ENCODE data around the gene EPOP. TPM values are rescaled to one million over a fixed set of nuclear protein-coding genes. Genes with fewer than 3 reads are reported as not detected.
A peak's percentile ranks its signal among the peaks of the same experiment; 100 is the strongest.

Gene EPOP
- total RNA-seq, 2 experiments from 2014 or later, result 33.6 to 33.7 TPM

DNA sequence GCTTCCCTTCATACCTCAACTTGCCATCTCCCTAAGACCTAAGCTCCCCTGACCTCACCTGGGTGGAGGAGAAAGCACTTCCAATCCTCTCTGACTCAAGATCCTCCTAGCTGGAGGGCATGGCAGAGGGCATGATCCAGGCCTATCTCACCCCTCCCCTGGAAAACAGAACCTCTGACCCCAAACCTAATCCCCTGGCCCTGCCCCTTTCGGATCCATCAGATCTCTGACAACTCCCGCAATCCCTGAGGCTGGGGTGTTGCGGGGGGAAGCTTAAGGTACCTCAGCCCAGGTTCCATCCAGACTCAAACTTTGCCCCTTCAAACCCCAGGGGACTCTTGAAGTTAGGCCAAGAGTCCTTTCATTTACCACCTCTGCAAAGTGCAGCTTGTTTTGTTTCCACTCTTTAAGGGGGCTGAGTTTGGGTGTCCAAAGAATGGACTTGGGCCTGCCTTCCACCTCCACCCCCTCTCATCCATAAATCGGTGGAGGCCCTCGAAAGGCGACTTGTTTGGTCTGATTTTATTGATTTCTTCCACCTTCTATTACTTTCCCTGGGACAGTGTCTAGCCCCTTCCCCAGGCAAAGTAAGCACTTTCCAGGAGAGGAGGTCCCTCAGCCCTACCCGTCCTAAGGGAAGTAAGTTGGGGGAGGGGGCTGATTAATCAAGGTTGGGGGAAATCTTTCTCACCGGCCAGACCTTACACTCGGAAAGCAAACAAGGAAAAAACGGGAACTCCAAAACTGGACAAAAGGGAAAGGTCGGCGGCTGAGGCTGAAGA is 2.6 kb downstream of the EPOP start:
- no peak overlapping the region for H3K27ac Mint-ChIP-seq
- peaks cover 39% of the 10 kb centered on the region for H3K4me1 Mint-ChIP-seq

GRCh38 chr17:38669520-38669919 is 5.2 kb downstream of the EPOP start:
- H3K4me3 Mint-ChIP-seq, result no peak overlapping the region
- peaks cover 18% of the 10 kb centered on the region for H3K36me3 Mint-ChIP-seq
- H3K27ac Mint-ChIP-seq, result no peak overlapping the region
- DNase-seq, result no peak
- peaks cover 18% of the 10 kb centered on the region for H3K4me1 Mint-ChIP-seq
- no peaks in the 10 kb centered on the region for H3K9me3 Mint-ChIP-seq
- H3K27me3 Mint-ChIP-seq, result peaks cover 62% of the 10 kb centered on the region

More for the DNA sequence above, 2.6 kb downstream of the EPOP start:
- H3K4me3 Mint-ChIP-seq, result peak overlapping the region; percentile 75
- DNase-seq, result no peak
- H3K36me3 Mint-ChIP-seq, result peaks cover 18% of the 10 kb centered on the region
- peaks cover 53% of the 10 kb centered on the region for H3K27me3 Mint-ChIP-seq
- H3K9me3 Mint-ChIP-seq, result no peaks in the 10 kb centered on the region

GRCh38 chr17:38667787-38668122 is 7.0 kb downstream of the EPOP start:
- no peaks in the 10 kb centered on the region for H3K9me3 Mint-ChIP-seq
- H3K27me3 Mint-ChIP-seq, result peaks cover 66% of the 10 kb centered on the region
- no peak overlapping the region for H3K4me3 Mint-ChIP-seq
- H3K4me1 Mint-ChIP-seq, result peaks cover 15% of the 10 kb centered on the region
- no peak for DNase-seq
- H3K27ac Mint-ChIP-seq, result no peak overlapping the region
- peaks cover 14% of the 10 kb centered on the region for H3K36me3 Mint-ChIP-seq

DNA sequence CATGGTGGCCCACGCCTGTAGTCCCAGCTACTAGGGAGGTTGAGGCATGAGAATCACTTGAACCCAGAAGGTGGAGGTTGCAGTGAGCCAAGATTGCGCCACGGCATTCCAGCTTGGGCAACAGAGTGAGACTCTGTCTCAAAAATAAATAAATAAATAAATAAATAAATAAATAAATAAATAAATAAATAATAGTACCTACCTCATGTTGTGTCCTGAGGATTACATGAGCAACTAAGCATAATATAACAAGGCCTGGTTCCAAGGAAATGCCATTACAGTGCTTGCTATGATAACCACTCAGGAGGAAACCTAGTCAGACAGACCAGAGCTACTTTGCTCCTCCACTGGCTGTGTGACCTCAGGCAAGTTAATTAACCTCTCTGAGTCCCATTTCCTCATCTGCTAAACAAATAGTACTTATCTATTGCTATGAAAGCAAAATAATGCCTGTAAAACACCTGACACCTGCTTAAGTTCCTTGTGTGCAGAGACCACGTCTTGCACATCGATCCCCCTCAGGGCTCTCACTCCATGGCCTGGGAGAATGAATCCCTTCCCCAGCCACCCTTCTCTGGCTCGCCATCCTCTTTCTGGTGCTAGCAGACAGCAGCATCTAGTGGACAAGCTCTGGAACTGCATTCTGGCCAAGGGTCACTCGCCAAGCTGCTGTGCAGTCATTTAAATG is 7.5 kb downstream of the EPOP start:
- Mint-ChIP-seq H3K9me3 (no peaks in the 10 kb centered on the region), H3K27ac (no peak overlapping the region), H3K27me3 (peaks cover 63% of the 10 kb centered on the region), H3K36me3 (peaks cover 9% of the 10 kb centered on the region), H3K4me1 (peaks cover 12% of the 10 kb centered on the region), H3K4me3 (no peak overlapping the region)
- peak; percentile 58 for DNase-seq

DNA sequence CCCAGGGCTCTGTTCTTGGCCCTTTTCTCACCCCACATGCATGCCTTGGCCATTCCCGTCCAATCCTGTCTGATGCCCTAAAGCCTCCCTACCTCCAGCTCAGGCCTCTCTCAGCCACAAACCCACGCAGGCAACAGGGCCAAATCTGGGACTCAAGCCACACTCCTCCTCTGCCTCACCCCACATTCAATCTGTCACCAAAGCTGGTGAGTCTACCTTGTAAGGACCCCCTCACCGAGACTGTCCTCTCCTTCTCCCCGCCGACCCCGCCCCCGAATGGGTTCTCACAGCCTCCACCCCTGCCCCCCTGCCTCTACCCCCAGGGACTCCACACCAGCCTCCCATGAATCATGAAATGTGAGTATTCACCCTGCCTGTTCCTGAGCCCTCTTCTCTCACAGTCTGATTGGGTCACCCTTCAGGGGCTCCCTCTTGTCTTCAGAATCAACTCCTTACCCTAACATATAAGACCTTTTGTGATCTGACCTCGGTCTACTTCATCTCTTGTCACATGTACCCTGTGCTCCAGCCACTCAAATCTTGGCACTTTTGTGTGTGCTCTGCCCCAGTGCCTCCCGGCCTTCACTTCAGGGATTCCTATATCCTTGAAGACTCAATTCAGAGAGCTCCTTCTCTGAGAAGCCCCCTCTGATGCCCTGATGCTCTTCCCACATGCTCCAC is 10.7 kb downstream of the EPOP start:
- Mint-ChIP-seq H3K9me3 (no peaks in the 10 kb centered on the region), H3K4me3 (no peak overlapping the region), H3K36me3 (no peaks in the 10 kb centered on the region), H3K4me1 (no peaks in the 10 kb centered on the region), H3K27me3 (peaks cover 34% of the 10 kb centered on the region), H3K27ac (no peak overlapping the region)
- no peak for DNase-seq

DNA sequence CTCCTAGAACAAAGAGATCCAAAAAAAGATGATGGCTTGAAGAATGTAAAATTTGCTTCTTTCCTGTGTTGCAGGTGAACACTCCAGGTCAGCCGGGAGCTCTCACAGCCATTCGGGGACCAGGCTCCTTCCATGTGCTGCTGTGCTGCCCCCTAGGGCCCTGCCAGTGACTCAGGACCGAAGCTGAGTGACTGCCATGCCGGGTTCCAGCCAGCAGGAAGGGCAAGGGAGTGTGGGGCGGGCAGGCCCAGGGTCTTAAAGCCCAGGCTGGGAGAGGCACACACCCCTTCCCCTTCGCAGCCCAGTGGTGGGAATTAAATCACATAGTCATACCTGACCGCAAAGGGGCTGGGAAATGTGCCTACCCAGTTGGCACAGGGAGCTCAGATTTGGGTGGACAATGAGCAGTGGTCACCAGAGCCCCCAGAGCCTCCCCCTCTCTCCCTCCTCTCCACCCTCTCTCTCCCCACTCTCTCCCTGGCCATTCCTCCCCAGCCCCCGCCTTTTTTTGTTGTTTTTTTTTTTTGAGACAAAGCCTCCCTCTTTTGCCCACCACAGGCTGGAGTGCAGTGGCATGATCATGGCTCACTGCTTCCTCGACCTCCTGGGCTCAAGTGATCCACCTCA is 11.5 kb downstream of the EPOP start:
- Mint-ChIP-seq H3K4me3 (no peak overlapping the region), H3K27ac (no peak overlapping the region), H3K27me3 (peaks cover 32% of the 10 kb centered on the region), H3K36me3 (no peaks in the 10 kb centered on the region), H3K4me1 (peaks cover 6% of the 10 kb centered on the region), H3K9me3 (no peaks in the 10 kb centered on the region)
- peak; percentile 59 for DNase-seq

DNA sequence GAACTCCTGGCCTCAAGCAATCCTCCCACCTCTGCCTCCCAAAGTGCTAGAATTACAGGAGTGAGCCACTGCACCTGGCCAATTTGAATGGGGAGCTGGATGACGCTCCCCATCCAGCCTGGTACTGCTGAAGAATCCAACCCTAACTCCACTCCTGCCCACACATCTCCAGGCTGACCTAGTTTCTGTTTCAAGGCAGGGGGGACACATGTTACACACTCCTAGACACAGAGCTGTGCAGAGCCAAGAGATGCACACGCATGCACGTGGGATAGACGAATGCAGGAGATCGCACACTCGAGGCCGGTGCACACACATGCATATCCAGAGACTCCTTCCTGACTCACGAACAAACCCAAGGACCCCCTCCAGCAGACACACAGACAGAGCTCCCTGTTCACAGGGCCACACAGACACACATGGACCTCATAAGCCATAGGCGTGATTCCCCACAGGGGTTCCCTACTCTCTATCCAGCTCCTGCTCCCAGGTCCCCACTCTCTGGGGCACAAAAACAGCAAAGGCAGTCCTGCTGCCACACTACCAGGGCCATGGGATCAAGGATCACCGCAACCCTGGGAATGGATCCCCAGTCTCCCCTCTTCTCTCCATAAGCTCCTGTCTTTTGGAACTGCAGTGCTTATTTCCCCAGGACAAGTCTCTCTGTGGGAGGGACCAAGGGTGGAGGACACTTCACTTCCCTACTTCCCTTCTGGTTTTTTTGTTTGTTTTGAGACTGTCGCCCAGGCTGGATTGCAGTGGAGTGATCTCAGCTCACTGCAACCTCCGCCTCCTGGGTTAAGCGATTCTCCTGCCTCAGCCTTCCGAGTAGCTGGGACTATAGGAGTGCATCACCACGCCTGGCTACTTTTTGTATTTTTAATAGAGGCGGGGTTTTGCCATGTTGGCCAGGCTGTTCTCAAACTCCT is 14.4 kb downstream of the EPOP start:
- no peak overlapping the region for H3K4me3 Mint-ChIP-seq
- H3K9me3 Mint-ChIP-seq, result no peaks in the 10 kb centered on the region
- no peaks in the 10 kb centered on the region for H3K36me3 Mint-ChIP-seq
- DNase-seq, result no peak
- H3K4me1 Mint-ChIP-seq, result peaks cover 12% of the 10 kb centered on the region
- peaks cover 22% of the 10 kb centered on the region for H3K27me3 Mint-ChIP-seq
- H3K27ac Mint-ChIP-seq, result no peak overlapping the region

GRCh38 chr17:38659415-38659814 is 15.3 kb downstream of the EPOP start:
- Mint-ChIP-seq H3K9me3 (no peaks in the 10 kb centered on the region), H3K4me3 (no peak overlapping the region), H3K27ac (no peak overlapping the region), H3K4me1 (peaks cover 19% of the 10 kb centered on the region), H3K36me3 (no peaks in the 10 kb centered on the region), H3K27me3 (peaks cover 24% of the 10 kb centered on the region)
- no peak for DNase-seq

- no peak for DNase-seq
- H3K4me1 Mint-ChIP-seq, result peaks cover 25% of the 10 kb centered on the region
- no peak overlapping the region for H3K27ac Mint-ChIP-seq
- H3K4me3 Mint-ChIP-seq, result no peak overlapping the region
- H3K36me3 Mint-ChIP-seq, result no peaks in the 10 kb centered on the region
- peaks cover 24% of the 10 kb centered on the region for H3K27me3 Mint-ChIP-seq
- no peaks in the 10 kb centered on the region for H3K9me3 Mint-ChIP-seq
These were observed 15.9 kb downstream of the EPOP start for GRCh38 chr17:38658741-38659345.

- H3K4me3 Mint-ChIP-seq, result no peak overlapping the region
- H3K36me3 Mint-ChIP-seq, result no peaks in the 10 kb centered on the region
- peaks cover 28% of the 10 kb centered on the region for H3K4me1 Mint-ChIP-seq
- peaks cover 24% of the 10 kb centered on the region for H3K27me3 Mint-ChIP-seq
- no peaks in the 10 kb centered on the region for H3K9me3 Mint-ChIP-seq
- DNase-seq, result no peak
- H3K27ac Mint-ChIP-seq, result no peak overlapping the region
These were observed 16.7 kb downstream of the EPOP start for GRCh38 chr17:38657824-38658740.

GRCh38 chr17:38656959-38657823 is 17.6 kb downstream of the EPOP start:
- peaks cover 28% of the 10 kb centered on the region for H3K4me1 Mint-ChIP-seq
- H3K27ac Mint-ChIP-seq, result no peak overlapping the region
- no peak overlapping the region for H3K4me3 Mint-ChIP-seq
- no peak for DNase-seq
- H3K9me3 Mint-ChIP-seq, result no peaks in the 10 kb centered on the region
- H3K27me3 Mint-ChIP-seq, result peaks cover 24% of the 10 kb centered on the region
- H3K36me3 Mint-ChIP-seq, result no peaks in the 10 kb centered on the region

All from activated naive CD8-positive, alpha-beta T cell treated with anti-CD3 and anti-CD28 coated beads for 36 hours (primary cell).